ENCODE data around the gene DYRK1B. TPM values are rescaled to one million over a fixed set of nuclear protein-coding genes. Genes with fewer than 3 reads are reported as not detected.
"Not testable (repeated sequence)": the region's sequence is repeated elsewhere in the genome, so short reads cannot be mapped to it uniquely, and the experiment has no call there.

The DYRK1B gene
- total and polyA plus RNA-seq, 4 donors = 12.6 to 38.4 (median 24.7) TPM

- peaks cover 7% of the 10 kb centered on the region for H3K4me1 ChIP-seq (ENCODE audit: control insufficient read depth, insufficient read depth, low read length)
- WGBS (ENCODE audit: insufficient coverage) = 99% methylated on average over 4 of the region's 4 CpGs
- no peaks in the 10 kb centered on the region for H3K9me3 ChIP-seq (ENCODE audit: control insufficient read depth, insufficient read depth, low read length)
- H3K27ac ChIP-seq (ENCODE audit: low read depth, low read length) = no peak overlapping the region
- no peaks in the 10 kb centered on the region for H3K27me3 ChIP-seq (ENCODE audit: control insufficient read depth, insufficient read depth, low read length)
- no peak for DNase-seq (ENCODE audit: low read depth in 4 of 6, low spot score in 6 of 6)
- peaks cover 24% of the 10 kb centered on the region for H3K36me3 ChIP-seq (ENCODE audit: control insufficient read depth, insufficient read depth, low read length)
- no peak overlapping the region for H3K4me3 ChIP-seq (ENCODE audit: low read depth, low read length)
Observed at GRCh38 chr19:39818626-39819097, 15.3 kb downstream of the DYRK1B start.

GRCh38 chr19:39817888-39818561 lies 15.9 kb downstream of the DYRK1B start:
- peaks cover 24% of the 10 kb centered on the region for H3K36me3 ChIP-seq (ENCODE audit: control insufficient read depth, insufficient read depth, low read length)
- no peak overlapping the region for H3K4me3 ChIP-seq (ENCODE audit: low read depth, low read length)
- peaks cover under 1% of the 10 kb centered on the region for H3K4me1 ChIP-seq (ENCODE audit: control insufficient read depth, insufficient read depth, low read length)
- H3K27me3 ChIP-seq (ENCODE audit: control insufficient read depth, insufficient read depth, low read length) = no peaks in the 10 kb centered on the region
- H3K27ac ChIP-seq (ENCODE audit: low read depth, low read length) = no peak overlapping the region
- no peaks in the 10 kb centered on the region for H3K9me3 ChIP-seq (ENCODE audit: control insufficient read depth, insufficient read depth, low read length)
- 85% methylated on average over 10 of the region's 12 CpGs for WGBS (ENCODE audit: insufficient coverage)
- no peak for DNase-seq (ENCODE audit: low read depth in 4 of 6, low spot score in 6 of 6)

GRCh38 chr19:39816287-39817048 lies 17.5 kb downstream of the DYRK1B start:
- peaks cover 29% of the 10 kb centered on the region for H3K36me3 ChIP-seq (ENCODE audit: control insufficient read depth, insufficient read depth, low read length)
- H3K4me1 ChIP-seq (ENCODE audit: control insufficient read depth, insufficient read depth, low read length) = no peaks in the 10 kb centered on the region
- WGBS (ENCODE audit: insufficient coverage) = 94% methylated on average over 3 of the region's 5 CpGs
- no peaks in the 10 kb centered on the region for H3K9me3 ChIP-seq (ENCODE audit: control insufficient read depth, insufficient read depth, low read length)
- no peak for DNase-seq (ENCODE audit: low read depth in 4 of 6, low spot score in 6 of 6)
- no peak overlapping the region for H3K27ac ChIP-seq (ENCODE audit: low read depth, low read length)
- no peak overlapping the region for H3K4me3 ChIP-seq (ENCODE audit: low read depth, low read length)
- no peaks in the 10 kb centered on the region for H3K27me3 ChIP-seq (ENCODE audit: control insufficient read depth, insufficient read depth, low read length)

- Histone ChIP-seq H3K27me3 (ENCODE audit: control insufficient read depth, insufficient read depth, low read length) (no peaks in the 10 kb centered on the region), H3K27ac (ENCODE audit: low read depth, low read length) (no peak overlapping the region), H3K4me1 (ENCODE audit: control insufficient read depth, insufficient read depth, low read length) (no peaks in the 10 kb centered on the region), H3K9me3 (ENCODE audit: control insufficient read depth, insufficient read depth, low read length) (no peaks in the 10 kb centered on the region), H3K36me3 (ENCODE audit: control insufficient read depth, insufficient read depth, low read length) (peaks cover 29% of the 10 kb centered on the region), H3K4me3 (ENCODE audit: low read depth, low read length) (no peak overlapping the region)
- no peak for DNase-seq (ENCODE audit: low read depth in 4 of 6, low spot score in 6 of 6)
- WGBS (ENCODE audit: insufficient coverage) = no CpG with 5 or more reads among the region's 3 CpGs
Observed at GRCh38 chr19:39814595-39814994, 19.4 kb downstream of the DYRK1B start.

GRCh38 chr19:39814111-39814510 lies 19.9 kb downstream of the DYRK1B start:
- H3K4me1 ChIP-seq (ENCODE audit: control insufficient read depth, insufficient read depth, low read length); H3K9me3 ChIP-seq (ENCODE audit: control insufficient read depth, insufficient read depth, low read length); H3K27ac ChIP-seq (ENCODE audit: low read depth, low read length); H3K4me3 ChIP-seq (ENCODE audit: low read depth, low read length); DNase-seq (ENCODE audit: low read depth in 4 of 6, low spot score in 6 of 6); H3K27me3 ChIP-seq (ENCODE audit: control insufficient read depth, insufficient read depth, low read length): not testable (repeated sequence)
- peaks cover 26% of the 10 kb centered on the region for H3K36me3 ChIP-seq (ENCODE audit: control insufficient read depth, insufficient read depth, low read length)
- WGBS (ENCODE audit: insufficient coverage) = no CpG with 5 or more reads among the region's 6 CpGs

- no peaks in the 10 kb centered on the region for H3K4me1 ChIP-seq (ENCODE audit: control insufficient read depth, insufficient read depth, low read length)
- no peaks in the 10 kb centered on the region for H3K27me3 ChIP-seq (ENCODE audit: control insufficient read depth, insufficient read depth, low read length)
- WGBS (ENCODE audit: insufficient coverage) = 75% methylated on average over 8 of the region's 9 CpGs
- H3K36me3 ChIP-seq (ENCODE audit: control insufficient read depth, insufficient read depth, low read length) = peaks cover 23% of the 10 kb centered on the region
- H3K27ac ChIP-seq (ENCODE audit: low read depth, low read length) = no peak overlapping the region
- DNase-seq (ENCODE audit: low read depth in 4 of 6, low spot score in 6 of 6) = no peak
- no peaks in the 10 kb centered on the region for H3K9me3 ChIP-seq (ENCODE audit: control insufficient read depth, insufficient read depth, low read length)
- H3K4me3 ChIP-seq (ENCODE audit: low read depth, low read length) = no peak overlapping the region
Observed at GRCh38 chr19:39813264-39813993, 20.5 kb downstream of the DYRK1B start.

- no peak overlapping the region for H3K27ac ChIP-seq (ENCODE audit: low read depth, low read length)
Observed at GRCh38 chr19:39811064-39811463, 22.9 kb downstream of the DYRK1B start.

GRCh38 chr19:39810424-39810823 lies 23.5 kb downstream of the DYRK1B start:
- WGBS (ENCODE audit: insufficient coverage) = no CpG with 5 or more reads among the region's 4 CpGs
- H3K36me3 ChIP-seq (ENCODE audit: control insufficient read depth, insufficient read depth, low read length) = peaks cover 10% of the 10 kb centered on the region
- H3K9me3 ChIP-seq (ENCODE audit: control insufficient read depth, insufficient read depth, low read length) = no peaks in the 10 kb centered on the region
- no peak overlapping the region for H3K27ac ChIP-seq (ENCODE audit: low read depth, low read length)
- no peaks in the 10 kb centered on the region for H3K27me3 ChIP-seq (ENCODE audit: control insufficient read depth, insufficient read depth, low read length)
- no peak for DNase-seq (ENCODE audit: low read depth in 4 of 6, low spot score in 6 of 6)
- H3K4me1 ChIP-seq (ENCODE audit: control insufficient read depth, insufficient read depth, low read length) = no peaks in the 10 kb centered on the region
- H3K4me3 ChIP-seq (ENCODE audit: low read depth, low read length) = no peak overlapping the region

More at GRCh38 chr19:39811064-39811463, 22.9 kb downstream of the DYRK1B start:
- H3K36me3 ChIP-seq (ENCODE audit: control insufficient read depth, insufficient read depth, low read length) = peaks cover 13% of the 10 kb centered on the region
- H3K4me3 ChIP-seq (ENCODE audit: low read depth, low read length) = no peak overlapping the region
- no peaks in the 10 kb centered on the region for H3K9me3 ChIP-seq (ENCODE audit: control insufficient read depth, insufficient read depth, low read length)
- WGBS (ENCODE audit: insufficient coverage) = 86% methylated on average over 2 of the region's 4 CpGs
- no peaks in the 10 kb centered on the region for H3K4me1 ChIP-seq (ENCODE audit: control insufficient read depth, insufficient read depth, low read length)
- no peak for DNase-seq (ENCODE audit: low read depth in 4 of 6, low spot score in 6 of 6)
- H3K27me3 ChIP-seq (ENCODE audit: control insufficient read depth, insufficient read depth, low read length) = no peaks in the 10 kb centered on the region

- no peak overlapping the region for H3K27ac ChIP-seq (ENCODE audit: low read depth, low read length)
- no peak overlapping the region for H3K4me3 ChIP-seq (ENCODE audit: low read depth, low read length)
- peaks cover 9% of the 10 kb centered on the region for H3K36me3 ChIP-seq (ENCODE audit: control insufficient read depth, insufficient read depth, low read length)
- no peaks in the 10 kb centered on the region for H3K4me1 ChIP-seq (ENCODE audit: control insufficient read depth, insufficient read depth, low read length)
- H3K9me3 ChIP-seq (ENCODE audit: control insufficient read depth, insufficient read depth, low read length) = no peaks in the 10 kb centered on the region
- 90% methylated on average over 3 of the region's 4 CpGs for WGBS (ENCODE audit: insufficient coverage)
- DNase-seq (ENCODE audit: low read depth in 4 of 6, low spot score in 6 of 6) = no peak
- H3K27me3 ChIP-seq (ENCODE audit: control insufficient read depth, insufficient read depth, low read length) = no peaks in the 10 kb centered on the region
Observed at GRCh38 chr19:39809368-39809767, 24.6 kb downstream of the DYRK1B start.

Measured in spinal cord (tissue), 10 donors.